Spleen (tissue), 7 donors: Measurements from ENCODE around the gene PEPD.
"Not testable (repeated sequence)": the region's sequence is repeated elsewhere in the genome, so short reads cannot be mapped to it uniquely, and the experiment has no call there.

Experiments used
- CTCF ChIP-seq, 11 experiments: fragments of 200-600 bp in 7 of 11; fragments of 450-650 bp in 4 of 11; sonication (generic) in 4 of 11; IDR thresholded peaks in 8 of 11; conservative IDR thresholded peaks in 3 of 11; 1 replicate in 7 of 11; 2 replicates in 4 of 11; pipeline versions ENCODE4 v1.4.0 to v1.8.0; 2016 to 2021; ENCODE audit warnings: antibody characterized with exemption in 11 of 11, inconsistent platforms in 4 of 11, mild to moderate bottlenecking in 1 of 11
- POLR2A ChIP-seq, 3 donors: fragments of 450-650 bp; IDR thresholded peaks; one replicate each; pipeline ENCODE4 v1.5.1; 2017; ENCODE audit warnings: antibody characterized with exemption in 3 of 3, mild to moderate bottlenecking in 1 of 3
- donor health status: DM: no; HTN: no; CAD: no; lungs with moderate emphysema.
- donor health status: DM: no; HTN: no; CAD: no.
- donor health status: DM: no; HTN: no; CAD: no.

GRCh38 chr19:33561666-33562065 is 40.1 kb upstream of the PEPD start:
- TF ChIP-seq CTCF (IDR thresholded peaks at IDR 0.05 in 8 of 11, conservative IDR thresholded peaks at IDR 0.05 in 3 of 11); POLR2A (IDR thresholded peaks at IDR 0.05): not testable (repeated sequence)
